Retinal pigment epithelial cell (primary cell): ENCODE results near the gene TCEA2.

Experiments
- DNase-seq: peaks from one replicate; pipeline ENCODE4 v3.0.0-alpha.2; 2010; ENCODE audit warnings: low read depth
- H3K4me3 ChIP-seq: 2 replicates; pipeline ENCODE4 v1.5.1; 2011; ENCODE audit warnings: mild to moderate bottlenecking, low read length, control low read depth, moderate library complexity
- TF ChIP-seq, protein P1 (sequence below): conservative IDR thresholded peaks from 2 replicates; pipeline ENCODE4 v1.5.1; 2011; ENCODE audit warnings: low read depth, low read length, control low read depth, inconsistent platforms

Gene TCEA2

DNA sequence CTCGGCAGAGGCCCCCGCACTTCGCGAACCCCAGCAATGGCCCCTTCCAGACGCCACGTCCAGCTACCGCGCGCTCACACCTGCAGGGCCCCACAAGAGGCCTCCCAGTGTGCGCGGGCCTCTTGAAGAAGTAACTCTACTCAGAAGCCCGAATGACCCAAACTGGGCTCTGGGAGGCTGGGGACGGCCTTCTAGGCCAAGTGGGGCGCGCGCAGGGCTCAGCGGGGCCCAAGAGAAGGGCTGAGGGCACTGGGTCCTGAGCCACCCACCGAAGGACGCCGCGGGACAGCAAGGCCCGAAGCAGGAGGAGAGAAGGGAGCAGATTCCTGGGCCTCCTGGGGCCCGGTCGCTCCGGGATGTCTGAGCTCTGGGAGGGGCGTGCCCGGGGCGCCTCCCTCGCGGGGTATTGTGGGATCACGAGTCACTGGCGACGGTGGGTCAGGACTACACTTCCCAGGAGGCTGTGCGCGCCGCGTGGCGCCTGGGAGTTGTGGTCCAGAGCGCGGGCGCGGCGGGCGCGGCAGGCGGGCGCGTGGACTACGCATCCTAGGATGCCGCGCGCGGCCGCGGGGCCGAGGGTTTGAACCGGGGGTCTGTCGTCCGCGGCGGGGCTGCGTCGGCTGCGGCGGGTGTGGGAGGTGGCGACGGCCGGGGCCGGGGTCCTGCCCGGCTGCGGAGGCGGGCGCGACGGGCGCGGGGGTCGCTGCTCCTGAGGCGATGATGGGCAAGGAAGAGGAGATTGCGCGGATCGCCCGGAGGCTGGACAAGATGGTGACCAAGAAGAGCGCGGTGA is at the start of gene TCEA2:
Gene TCEA2 (plus strand): TSS at position 603 of the 793 bp plus-strand sequence. CDS start 115 bp downstream, at position 718.
- peak within 1 kb of the TSS; percentile 77 for H3K4me3 ChIP-seq
- DNase-seq: peak; percentile 84
- TF ChIP-seq, protein P1, sequence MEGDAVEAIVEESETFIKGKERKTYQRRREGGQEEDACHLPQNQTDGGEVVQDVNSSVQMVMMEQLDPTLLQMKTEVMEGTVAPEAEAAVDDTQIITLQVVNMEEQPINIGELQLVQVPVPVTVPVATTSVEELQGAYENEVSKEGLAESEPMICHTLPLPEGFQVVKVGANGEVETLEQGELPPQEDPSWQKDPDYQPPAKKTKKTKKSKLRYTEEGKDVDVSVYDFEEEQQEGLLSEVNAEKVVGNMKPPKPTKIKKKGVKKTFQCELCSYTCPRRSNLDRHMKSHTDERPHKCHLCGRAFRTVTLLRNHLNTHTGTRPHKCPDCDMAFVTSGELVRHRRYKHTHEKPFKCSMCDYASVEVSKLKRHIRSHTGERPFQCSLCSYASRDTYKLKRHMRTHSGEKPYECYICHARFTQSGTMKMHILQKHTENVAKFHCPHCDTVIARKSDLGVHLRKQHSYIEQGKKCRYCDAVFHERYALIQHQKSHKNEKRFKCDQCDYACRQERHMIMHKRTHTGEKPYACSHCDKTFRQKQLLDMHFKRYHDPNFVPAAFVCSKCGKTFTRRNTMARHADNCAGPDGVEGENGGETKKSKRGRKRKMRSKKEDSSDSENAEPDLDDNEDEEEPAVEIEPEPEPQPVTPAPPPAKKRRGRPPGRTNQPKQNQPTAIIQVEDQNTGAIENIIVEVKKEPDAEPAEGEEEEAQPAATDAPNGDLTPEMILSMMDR: no peak

DNA sequence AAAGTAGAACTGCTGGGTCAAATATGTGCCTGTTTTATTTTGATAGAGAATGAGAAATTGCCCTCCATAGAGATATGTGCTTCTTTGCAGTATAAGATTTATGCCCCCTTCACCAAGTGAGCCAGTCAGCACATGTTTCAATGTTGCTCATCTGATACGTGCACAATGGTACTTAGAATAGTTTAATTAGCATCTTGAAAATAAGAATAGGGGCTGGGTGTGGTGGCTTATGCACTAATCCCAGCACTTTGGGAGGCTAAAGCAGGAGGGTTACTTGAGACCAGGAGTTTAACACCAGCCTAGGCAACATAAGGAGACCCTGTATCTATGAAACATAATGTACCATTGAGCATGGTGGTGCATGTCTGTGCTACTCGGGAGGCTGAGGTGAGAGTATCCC is 47.4 kb upstream of the TCEA2 start:
- H3K4me3 ChIP-seq: no peak overlapping the region
- TF ChIP-seq, protein P1: no peak
- no peak for DNase-seq

DNA sequence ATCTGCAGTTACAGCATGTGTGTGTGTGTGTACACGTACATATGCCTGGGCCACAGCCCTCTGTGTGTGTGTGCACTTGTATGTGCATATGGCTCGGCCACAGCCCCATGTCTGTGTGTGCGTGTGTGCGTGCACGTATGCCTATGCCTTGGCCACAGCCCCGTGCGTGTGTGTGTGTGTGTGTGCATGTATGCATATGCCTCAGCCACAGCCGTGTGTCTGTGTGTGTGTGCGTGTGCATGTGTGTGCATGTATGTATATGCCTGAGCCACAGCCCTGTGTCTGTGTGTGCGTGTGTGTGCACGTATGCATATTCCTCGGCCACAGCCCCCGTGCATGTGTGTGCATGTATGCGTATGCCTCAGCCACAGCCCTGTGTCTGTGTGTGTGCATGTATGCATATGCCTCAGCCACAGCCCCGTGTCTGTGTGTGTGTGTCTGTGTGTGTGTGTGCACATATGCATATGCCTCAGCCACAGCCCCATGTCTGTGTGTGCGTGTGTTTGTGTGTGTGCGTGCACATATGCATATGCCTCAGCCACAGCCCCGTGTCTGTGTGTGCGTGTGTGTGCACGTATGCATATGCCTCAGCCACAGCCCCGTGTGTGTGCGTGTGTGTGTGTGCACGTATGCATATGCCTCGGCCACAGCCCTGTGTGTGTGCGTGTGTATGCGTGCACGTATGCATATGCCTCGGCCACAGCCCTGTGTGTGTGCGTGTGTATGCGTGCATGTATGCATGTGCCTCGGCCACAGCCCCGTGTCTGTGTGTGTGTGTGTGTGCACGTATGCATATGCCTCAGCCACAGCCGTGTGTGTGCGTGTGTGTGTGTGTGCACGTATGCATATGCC is 41.6 kb upstream of the TCEA2 start:
- no peak for DNase-seq
- TF ChIP-seq, protein P1: no peak
- no peak overlapping the region for H3K4me3 ChIP-seq

DNA sequence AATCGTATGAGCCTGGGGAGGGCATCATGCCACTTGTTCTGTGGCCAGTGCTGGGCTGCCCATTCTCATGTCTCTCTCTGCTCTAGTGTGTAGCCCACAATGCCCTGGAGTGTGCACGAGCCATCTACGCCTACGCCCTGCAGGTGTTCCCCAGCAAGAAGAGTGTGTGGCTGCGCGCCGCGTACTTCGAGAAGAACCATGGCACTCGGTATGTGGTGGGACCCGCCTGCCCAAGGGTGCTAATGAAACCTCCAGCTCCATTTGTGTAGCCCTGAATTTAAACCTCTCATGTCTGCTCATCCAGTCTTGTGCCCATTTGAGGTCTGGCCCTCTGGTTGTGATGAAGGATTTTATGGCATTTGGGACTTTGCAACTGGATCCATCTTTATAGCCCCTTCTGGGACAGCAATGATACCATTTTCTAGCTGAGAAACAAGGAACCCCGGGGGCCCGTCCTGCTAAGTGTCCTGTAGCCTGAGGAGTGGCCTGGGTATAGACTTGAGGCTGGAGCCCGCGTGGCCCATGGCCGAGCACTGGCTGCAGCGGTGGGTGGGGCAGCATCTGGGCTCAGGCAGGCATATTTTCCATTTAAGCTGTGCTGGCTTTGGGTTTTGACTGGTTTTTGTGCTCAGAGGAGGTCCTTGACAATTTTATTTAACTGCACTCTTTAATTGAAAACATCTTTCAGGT is 40.2 kb upstream of the TCEA2 start:
- DNase-seq: no peak
- TF ChIP-seq, protein P1: no peak
- no peak overlapping the region for H3K4me3 ChIP-seq

DNA sequence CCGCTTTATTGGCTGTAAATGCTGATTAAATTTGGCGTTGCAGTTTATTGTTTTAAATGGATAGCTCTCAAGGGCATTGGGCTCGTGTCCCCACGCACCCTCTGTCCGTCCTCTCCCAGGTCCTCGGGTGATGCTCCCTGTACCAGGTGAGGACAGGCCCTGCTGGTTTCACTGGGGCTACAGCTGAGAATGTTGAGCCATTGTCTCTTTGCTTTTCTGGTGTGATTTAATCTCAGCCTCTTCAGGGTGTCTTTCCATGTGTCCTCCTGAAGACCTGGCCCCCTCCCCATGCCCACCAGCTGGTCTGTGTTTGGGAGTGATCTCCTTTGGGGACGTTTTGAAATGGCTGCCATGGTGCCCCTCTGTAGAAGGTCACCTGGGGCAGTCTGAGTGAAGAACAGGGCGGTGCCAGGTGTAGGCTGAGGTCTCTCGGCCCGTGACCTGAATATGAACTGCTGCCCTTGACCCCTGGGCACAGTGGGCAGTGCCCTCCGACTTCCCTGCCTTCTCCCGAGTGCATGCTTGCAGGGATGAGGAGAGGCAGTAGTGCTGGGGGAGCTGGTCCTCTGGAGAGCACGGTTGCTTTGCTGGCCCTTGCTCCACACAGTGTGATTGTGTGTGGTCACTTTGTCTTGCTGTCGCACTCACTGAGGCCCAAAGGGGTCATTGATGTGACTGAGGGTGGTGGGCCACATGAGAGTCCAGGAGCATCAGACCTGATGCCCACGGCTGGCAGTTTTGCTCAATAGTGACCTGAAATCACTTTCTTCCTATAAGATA is 39.4 kb upstream of the TCEA2 start:
- no peak for DNase-seq
- no peak overlapping the region for H3K4me3 ChIP-seq
- TF ChIP-seq, protein P1: no peak
